Stimulated activated CD4-positive, alpha-beta T cell treated with anti-CD3 and anti-CD28 coated beads, Interleukin-1b, Interleukin-23, amount 100 ng/mL, for 4 hours (primary cell): ENCODE data around the gene CHN1.
A peak's percentile ranks its signal among the peaks of the same experiment; 100 is the strongest.

Experiments used
- DNase-seq, 2 donors: peaks; one replicate each; pipeline ENCODE4 v3.0.0-alpha.2; 2020; ENCODE audit warnings: low read depth in 2 of 2

The CHN1 gene, protein sequence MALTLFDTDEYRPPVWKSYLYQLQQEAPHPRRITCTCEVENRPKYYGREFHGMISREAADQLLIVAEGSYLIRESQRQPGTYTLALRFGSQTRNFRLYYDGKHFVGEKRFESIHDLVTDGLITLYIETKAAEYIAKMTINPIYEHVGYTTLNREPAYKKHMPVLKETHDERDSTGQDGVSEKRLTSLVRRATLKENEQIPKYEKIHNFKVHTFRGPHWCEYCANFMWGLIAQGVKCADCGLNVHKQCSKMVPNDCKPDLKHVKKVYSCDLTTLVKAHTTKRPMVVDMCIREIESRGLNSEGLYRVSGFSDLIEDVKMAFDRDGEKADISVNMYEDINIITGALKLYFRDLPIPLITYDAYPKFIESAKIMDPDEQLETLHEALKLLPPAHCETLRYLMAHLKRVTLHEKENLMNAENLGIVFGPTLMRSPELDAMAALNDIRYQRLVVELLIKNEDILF

DNA sequence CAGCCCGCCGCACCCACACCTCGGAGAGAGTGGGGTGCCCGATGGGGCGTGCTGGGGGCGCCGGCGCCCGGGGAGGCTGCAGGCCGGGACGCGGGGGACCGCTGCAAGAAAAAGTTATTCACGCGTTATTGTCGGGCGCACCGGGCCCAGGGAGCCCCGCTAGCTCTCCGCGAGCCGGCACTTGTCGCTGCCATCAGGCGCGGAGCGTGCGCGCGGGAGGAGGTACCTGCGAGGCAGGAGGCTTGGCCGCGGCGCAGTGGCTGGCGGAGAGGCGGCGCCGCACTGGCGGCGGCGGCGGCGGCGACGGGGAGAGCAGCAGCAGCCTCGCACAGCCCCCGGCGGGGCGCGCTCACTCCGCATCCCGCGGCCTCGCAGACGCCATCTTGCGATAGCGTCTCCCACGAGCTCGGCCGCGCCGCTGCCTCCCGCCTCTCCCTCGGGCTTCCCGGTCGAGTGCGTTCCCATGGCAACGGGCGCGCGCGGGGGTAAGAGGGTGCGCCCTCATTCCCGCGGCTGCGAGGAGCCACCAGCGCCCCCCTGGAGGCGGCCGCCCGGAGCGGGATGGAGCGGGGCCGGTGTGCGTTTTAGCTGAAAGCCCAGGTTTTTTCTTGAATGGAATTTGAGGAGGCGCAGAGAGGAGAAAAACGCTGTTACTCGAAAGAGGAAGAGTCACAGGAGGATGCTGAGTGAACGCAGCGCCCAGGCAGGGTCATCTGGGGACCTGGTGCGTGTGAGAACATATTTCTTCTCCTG, at the start of gene CHN1:
CHN1 (minus strand) TSS at position 402 of the 753 bp plus-strand sequence. CDS start 469 bp downstream, outside the sequence.
- DNase-seq: peak; percentile 41 to 56

DNA sequence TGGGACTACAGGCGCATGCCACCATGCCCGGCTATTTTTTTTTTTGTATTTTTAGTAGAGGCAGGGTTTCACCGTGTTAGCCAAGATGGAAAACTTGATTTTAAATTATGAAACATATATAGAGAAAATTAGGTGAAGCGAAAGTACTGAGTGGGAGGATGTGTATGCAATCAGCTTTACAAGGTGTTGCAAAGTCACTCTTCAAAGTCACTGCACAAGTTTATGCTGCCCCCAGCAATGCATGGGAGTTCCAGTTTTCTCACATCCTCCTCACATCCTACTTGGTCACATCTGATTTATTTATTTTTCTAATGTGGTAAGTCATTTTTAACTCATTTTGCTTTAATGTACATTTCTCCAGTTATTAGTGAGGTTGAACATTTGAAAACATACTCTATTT, 49.2 kb upstream of the CHN1 start:
- DNase-seq: no peak

DNA sequence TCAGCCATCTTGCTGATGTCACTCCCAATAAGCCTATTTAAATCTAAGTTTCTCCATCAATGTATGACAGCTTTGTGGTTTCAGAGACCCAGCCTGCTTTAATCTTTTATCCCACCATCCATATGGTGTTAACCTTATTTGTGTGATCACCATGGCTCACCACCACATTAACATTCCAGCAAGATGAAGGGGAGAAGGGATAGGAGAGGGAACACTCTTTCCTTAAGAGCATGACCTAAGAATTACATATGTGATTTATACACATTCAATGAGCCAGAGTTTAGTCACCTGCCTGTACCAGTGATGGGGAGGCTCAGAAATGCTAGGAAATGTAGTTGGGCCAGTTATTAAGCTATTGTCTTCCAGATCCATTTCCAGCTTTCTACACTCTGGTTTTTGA, 44.5 kb upstream of the CHN1 start:
- no peak for DNase-seq

DNA sequence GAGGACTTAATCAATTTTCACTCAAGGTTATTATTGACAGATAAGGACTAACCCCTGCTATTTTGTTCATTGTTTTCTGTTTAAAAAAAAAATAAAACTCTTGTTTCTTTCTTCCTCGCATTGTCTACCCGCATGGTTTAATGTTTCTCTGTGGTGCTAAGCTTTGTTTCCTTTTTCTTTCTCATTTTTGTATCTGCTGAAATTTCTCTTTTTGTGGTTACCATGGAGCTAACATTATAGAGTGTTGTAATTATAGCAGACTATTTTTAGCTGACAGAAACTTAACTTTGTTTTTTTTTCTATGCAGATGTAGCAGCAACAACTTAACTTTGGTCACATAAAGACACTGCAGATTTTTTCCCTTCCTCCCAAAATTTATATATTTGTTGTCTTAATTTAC, 43.1 kb upstream of the CHN1 start:
- no peak for DNase-seq

DNA sequence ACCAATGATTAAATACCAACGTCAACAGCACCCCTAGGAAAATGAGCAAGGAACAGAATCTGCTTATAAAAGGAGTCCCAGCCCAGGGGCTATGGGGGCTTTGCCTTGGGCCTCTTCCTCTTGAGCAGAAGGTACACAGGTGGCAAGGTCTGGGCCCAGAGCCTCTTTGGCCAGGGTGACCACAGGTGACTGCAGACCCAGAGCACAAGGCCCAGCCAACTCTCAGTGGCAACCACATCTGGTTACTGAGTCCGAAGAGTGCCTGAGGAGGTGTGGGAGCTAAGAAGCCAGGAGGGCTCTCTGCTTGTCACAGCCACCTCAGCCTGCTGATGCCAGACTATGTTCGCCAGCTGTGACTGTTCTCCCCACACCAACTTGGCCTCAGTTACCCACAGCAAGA, 34.3 kb upstream of the CHN1 start:
- DNase-seq: no peak

DNA sequence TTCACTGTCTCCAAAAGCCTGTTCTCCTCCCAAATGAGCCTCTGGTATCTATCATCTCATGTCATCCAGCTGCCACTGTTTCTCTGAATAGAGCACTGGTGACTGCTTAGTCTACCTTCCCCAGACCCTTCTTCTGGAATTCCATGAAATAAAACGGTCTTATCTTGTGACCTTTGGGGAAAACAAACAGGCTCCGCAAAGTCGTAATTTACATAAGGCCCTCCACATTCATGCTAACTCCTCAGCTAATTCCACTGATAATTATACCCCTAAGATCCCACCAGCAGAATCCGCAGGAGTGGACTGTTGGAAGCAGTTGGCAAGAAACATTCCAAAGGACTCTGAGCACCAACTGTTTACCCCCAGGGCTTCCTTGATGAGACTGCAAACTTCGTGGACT, 33.9 kb upstream of the CHN1 start:
- no peak for DNase-seq

DNA sequence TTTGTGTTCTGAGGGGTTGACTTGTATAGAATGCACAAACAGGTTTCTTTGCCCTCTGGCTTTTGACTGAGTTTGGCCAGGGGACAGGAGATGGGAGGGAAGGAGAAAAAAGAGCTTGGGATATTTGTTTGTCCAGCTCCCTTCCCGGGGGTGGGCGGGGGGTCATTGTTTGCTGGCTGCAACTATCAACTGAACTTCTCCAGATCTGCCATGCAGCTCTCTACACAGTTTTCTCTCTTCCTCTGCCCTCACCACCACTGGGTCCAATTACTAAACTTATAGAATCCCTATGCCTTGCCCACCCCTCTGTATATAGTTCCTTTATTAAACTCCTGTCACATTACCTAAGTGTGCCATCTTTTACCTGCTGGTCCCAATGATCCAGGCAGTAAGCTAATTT, 32.8 kb upstream of the CHN1 start:
- DNase-seq: no peak

DNA sequence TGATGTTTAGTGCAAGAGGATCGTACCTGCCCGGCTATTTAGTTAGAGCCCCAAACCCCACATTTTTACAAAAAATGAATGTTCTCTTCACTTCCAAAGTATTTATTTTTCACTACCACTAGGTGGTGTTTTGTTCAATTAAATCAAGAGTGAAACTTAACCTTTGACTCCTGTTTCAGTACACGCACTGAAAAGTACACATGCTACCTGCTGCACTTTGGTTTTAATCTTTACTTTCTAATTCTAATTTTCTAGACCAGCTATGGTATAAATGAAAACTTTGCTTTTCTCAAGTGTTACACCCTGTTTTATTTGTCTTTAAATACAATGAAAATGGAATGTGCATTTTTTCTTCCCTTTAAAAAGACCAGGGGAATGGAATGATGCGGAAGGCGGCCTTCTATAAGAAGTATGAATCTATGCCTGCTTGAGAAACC, 31.4 kb upstream of the CHN1 start:
- no peak for DNase-seq

DNA sequence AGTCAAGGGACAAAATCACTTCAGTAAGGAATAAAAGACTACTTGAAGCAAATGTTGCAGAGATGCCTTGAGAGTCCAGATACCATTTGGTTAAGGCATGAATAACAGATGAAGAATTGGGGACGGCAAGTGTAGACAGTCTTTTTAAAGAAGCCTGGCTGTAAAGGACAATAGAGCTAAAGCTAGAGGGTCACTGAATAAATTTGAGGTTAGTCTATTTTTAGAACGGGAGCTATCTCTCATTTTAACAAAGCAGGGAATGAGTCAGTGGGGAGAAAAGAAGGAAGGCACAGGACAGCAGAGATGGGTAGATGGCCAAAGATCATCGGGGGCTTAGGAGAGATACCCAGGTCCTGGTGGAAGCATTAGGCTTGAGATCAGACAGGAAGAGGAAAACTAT, 30.6 kb upstream of the CHN1 start:
- no peak for DNase-seq

DNA sequence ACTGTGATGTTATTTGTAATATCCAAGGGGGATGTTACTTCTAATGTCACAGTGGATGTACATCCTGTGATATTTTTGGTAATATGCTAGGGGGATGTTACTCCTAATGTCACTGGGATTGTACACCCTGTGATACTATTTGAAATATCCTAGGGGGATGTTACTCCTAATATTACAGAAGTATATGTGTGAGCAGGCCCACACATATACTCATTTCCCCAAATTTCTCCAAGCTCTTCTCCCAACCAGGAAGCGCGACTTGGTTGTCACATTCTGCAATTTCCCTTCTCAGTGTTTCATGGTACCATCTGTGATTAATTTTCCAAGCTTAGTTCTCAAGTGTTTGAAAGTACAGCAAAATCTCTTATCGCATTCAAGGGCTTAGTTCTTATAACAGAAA, 29.5 kb upstream of the CHN1 start:
- DNase-seq: no peak

DNA sequence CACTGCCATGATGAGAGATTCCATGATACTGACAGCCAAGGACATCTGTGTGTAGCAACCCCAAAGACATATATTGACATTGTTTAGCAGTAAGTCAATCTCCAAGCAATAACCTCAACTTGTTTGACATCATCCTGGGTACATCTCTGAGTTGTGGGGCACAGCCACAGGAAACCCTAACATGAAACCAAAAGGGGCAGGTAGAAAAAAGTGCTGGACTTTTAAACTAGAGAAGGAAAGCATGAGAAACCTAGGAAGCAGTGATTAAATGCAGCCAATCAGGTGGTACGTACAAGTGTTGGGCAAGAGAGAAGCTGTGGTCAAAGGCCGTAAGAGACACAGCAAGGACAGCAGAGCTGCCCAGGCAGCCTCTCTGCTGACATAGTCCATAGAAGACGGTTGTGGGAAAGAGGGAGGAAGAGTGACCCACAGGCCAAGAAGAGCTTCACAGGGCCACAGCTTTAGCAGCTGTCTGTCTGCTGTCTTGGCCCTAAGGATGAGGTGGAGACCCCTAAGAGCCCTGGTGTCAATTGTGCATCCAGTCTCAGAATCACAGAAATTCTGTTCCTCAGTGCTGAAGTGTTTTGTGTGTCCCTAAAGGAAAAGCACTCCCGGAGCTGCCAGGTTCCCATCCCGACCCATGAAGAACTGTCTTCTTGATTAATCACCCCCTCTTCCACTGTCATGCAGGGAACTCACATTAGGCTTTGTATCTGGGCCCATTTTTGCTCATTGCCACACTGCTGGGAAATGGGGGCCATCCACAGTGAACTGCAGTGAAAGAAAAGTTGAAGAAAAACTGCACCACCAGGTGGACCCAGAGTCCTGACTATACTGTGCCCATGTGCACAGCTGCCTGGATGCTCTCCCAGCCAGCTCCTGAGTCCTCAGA, 25.4 kb upstream of the CHN1 start:
- no peak for DNase-seq

DNA sequence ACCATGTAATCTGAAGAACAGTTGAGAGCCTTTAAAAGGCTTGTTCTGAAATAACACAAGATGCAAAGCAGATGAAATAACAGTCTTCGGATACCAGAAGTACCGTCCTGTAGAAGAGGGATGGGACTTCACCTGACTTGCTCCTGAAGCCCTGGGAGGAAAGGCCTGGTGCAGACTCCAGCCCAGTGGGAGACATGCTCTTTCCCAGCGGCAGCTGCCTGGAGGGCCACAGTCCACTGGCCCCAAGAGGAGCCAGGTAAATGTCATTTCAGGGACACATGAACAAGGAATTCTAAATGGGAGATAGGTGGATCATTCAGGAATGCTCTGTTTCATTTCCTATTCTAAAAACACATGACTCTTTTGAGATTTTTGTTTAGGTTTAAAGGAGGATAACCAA, 22.6 kb upstream of the CHN1 start:
- DNase-seq: no peak

DNA sequence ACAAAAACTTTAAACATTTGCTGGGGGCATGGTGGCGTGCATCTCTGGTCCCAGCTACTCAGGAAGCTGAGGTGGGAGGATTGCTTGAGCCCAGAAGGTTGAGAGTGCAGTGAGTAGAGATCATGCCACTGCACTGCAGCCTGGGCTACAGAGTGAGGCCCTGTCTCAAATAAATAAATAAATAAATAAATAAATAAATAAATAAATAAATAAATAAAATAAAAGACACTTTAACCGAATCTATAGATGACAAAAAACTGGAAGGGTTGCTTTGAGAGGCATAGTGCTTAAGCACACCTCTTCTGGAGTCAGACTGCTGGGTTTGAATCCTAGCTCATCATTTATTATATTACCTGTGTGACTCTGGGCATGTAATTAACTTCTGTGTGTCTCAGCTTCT, 21.2 kb upstream of the CHN1 start:
- DNase-seq: no peak

DNA sequence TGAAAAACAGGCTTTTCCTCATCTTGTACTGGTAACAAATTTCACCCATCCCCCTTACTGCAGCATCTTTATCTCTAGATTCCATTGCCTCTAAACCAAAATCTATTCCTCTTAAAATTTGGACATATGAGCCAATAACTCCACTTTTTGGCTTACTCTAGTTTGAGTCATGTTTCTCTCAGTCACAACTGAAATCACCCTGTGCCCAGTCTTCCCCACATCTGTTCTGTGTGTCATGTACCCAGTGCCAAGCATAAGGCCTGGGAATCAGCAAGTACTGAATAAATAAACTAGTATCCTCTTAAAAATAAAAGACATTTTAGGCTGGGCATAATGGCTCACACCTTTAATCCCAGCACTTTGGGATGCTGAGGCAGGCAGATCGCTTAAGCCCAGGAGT, 20.8 kb upstream of the CHN1 start:
- no peak for DNase-seq

DNA sequence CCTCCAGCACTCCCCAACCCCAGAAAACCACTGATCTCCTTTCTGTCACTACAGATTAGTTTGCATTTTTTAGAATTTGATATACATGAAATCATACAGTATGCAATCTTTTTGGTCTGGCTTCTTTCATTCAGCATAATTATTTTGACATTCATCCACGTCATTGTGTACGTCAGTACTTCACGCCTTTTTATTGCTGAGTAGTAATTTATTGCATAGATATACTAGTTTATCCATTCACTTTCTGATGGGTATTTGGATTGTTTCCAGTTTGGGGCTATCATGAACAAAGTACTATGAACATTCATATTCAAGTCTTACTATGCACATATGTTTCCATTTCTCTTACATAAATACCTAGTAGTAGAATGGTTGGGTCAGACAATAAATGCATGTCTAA, 20.1 kb upstream of the CHN1 start:
- no peak for DNase-seq

DNA sequence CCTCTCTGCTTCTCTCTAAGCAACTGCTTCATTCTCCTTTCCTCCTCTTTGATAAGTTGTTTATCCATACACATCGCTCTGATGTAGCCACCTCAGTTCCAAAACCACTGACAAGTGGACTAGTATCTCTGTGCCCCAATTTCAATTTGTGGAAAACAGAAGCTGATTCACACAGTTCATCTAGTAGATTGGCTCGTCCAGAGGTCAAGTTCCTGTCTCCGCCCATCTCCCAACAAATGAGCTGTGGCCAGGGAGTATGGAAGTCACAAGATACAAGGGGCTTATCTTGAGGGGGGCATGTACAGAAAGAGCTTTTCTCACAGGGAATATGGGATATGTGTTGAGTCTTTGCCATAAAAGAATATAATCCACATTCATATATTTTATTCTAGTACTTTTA, 17.7 kb upstream of the CHN1 start:
- no peak for DNase-seq

DNA sequence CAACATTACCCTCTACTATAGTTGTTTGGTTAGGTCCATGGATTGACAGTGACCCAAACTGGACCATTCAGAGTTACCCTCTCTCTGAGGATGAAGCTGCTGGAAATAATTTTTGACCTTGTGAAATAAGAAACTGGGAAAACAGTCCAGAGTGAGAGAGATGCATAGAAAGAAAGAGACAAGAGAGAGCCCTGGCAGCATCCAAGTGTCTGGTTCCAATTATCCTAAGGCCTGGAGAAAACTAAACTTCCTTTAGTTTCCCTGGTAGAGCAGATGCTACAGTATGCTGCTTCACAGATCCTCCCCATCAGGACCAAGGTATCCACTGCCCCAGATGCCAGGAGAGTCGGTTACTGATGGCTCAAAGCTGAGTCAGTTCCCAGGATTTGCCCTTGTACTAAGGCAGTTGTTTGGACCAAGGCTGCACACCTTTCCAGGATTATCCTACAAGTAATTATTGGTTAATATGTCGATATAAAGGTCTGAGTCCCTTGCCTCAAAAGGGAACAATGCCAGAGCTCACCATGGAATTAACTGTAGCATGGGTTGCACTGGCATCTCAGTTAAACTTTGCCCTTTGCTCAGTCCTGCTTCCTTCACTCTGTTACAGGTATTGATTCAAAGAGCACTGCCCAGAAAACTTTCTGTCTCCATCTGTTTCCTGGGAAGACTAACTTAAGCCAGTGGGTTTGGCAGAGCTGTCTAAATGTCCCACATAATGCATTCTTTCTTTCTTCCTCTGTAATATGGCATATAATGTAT, 14.6 kb upstream of the CHN1 start:
- no peak for DNase-seq

DNA sequence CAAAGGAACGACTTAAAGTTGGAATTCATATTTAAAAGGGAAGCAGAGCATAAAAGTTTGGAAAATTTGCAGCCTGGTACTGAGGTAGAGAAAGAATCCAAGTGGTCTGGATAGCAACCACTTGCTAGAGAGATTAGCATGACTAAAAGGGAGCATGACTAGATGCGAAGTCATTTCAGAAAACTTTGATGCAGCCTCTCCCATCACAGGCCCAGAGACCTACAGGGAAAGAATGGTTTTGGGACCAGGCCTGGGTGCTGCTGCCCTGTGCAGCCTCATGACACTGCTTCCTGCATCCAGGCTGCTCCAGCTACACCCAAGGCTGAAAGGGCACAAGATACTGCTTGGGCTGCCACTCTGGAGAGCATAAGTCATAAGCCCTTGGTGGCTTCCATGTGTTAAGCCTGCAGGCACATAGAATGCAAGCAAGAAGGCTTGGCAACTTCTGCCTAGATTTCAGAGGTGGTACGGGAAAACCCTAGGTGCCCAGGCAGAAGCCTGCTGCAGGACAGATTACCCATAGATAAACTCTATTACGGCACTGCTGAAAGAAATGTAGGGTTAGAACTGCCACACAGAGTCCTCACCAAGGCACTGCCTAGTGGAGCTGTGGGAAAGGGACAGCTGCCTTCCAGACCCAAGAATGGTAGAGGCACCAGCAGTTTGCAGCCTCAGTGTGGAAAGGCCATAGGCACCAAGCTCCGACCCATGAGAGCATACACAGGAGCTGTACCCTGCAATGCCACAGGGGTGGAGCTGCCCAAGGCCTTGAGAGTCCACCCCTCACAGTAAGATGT, 12.6 kb upstream of the CHN1 start:
- no peak for DNase-seq

DNA sequence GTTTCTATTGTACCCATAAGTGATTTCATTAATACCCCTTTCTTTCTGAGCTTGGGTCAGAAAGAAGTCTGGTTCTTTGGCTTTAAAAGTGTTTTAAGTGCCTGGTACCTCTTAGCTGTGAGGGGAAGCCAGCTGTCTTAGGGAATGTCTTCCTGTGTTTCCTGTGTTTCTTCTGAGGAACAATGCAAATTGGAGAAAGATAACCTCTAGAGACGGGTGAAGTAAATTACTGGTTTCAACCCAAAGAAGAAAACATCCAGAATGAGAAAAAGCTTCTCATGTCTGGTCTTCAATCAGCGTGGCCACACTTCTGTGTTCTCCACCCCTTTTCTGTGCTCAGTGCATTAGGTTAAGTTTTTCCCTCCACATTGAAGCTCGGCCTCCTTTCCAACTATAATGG, 10.2 kb upstream of the CHN1 start:
- DNase-seq: no peak

DNA sequence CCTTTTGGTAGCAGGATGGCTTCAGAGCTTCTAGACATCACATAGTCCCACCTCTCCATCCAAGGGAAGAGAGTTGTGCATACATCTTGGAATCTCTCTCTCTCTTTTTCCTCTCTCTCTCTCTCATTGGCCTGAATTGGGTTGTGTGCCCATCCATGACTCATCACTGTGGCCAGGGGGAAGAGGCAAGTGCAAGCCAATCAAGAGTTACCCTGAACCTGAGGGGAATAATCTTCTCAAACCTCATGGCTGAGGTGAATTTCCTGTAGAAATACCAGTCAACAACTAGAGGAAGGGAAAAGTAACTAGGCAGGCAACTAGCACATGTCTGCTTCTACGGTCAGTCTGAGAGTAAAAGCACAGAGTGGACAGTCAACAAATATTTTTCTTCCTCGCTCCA, 7.3 kb upstream of the CHN1 start:
- no peak for DNase-seq

DNA sequence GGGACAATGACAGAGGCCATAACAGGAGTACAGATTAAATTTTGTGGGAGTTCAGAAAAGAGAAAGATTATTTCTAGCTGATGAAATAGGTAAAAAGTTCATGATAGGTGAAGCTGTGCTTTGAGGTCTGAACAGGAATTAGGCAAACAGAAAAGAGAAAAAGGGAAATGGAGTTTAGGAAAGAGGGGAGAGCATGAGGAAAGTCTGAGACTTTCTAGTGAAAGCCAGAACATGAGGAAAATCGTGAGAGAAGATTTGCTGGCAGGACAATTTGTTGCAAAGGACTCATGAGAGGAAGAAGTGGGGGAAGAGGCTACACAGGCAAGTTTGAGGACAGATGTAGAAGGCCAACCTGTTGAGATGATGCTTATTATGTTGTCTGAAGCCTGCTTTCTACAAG, 6.3 kb upstream of the CHN1 start:
- no peak for DNase-seq
